ENCODE results near the gene METTL3. TPM values are rescaled to one million over a fixed set of nuclear protein-coding genes. Genes with fewer than 3 reads are reported as not detected.
"Not testable (repeated sequence)": the region's sequence is repeated elsewhere in the genome, so short reads cannot be mapped to it uniquely, and the experiment has no call there.

METTL3 gene
- total RNA-seq, 1 experiment from 2014 or later = 42.2 TPM

- CTCF ChIA-PET = interaction anchor here (0.7 to 1.9 kb wide), 3 partner anchors 23 to 101 kb away, joined by 3 to 11 read pairs (median 5); partner anchors contain the start of genes CHD8 and OR10G3
- BruUV-seq (replicated peaks) = no TSS peak
- no peak for DNase-seq
- Mint-ChIP-seq H3K27ac (ENCODE audit: unreplicated experiment) (no peak overlapping the region), H3K4me1 (ENCODE audit: low read depth, unreplicated experiment) (peaks cover 8% of the 10 kb centered on the region), H3K36me3 (ENCODE audit: insufficient read depth, unreplicated experiment) (no peaks in the 10 kb centered on the region), H3K27me3 (ENCODE audit: unreplicated experiment) (no peaks in the 10 kb centered on the region), H3K9me3 (ENCODE audit: low read depth, unreplicated experiment) (no peaks in the 10 kb centered on the region), H3K4me3 (ENCODE audit: low read depth, unreplicated experiment) (no peak overlapping the region)
- TF ChIP-seq CTCF (IDR thresholded peaks at IDR 0.05; ENCODE audit: unreplicated experiment) = no peak
- intact Hi-C loops (cut with micrococcal nuclease; ENCODE audit: unreplicated experiment) = loop anchor here (1.0 to 5.0 kb wide), 2 partner anchors 44 to 58 kb away; partner anchors contain the start of gene METTL3
These were observed 45.4 kb upstream of the METTL3 start for GRCh38 chr14:21556378-21557083.

- no peak overlapping the region for H3K4me3 Mint-ChIP-seq (ENCODE audit: low read depth, unreplicated experiment)
These were observed 42.1 kb upstream of the METTL3 start for GRCh38 chr14:21553266-21553665.

DNA sequence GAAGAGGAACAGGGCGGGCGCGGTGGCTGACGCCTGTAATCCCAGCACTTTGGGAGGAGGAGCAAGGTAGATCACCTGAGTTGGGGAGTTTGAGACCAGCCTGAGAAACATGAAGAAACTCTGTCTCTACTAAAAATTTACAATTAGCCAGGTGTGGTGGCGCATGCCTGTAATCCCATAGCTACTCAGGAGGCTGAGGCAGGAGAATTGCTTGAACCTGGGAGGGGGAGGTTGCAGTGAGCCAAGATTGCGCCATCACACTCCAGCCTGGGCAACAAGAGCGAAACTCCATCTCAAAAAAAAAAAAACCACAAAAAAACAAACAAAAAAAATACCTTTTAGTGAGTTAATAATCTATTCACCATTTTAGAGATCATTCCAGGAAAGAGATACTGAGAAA is 33.4 kb upstream of the METTL3 start:
- BruUV-seq (replicated peaks); CTCF ChIA-PET; H3K9me3 Mint-ChIP-seq (ENCODE audit: low read depth, unreplicated experiment); intact Hi-C loops (cut with micrococcal nuclease; ENCODE audit: unreplicated experiment); H3K27me3 Mint-ChIP-seq (ENCODE audit: unreplicated experiment); DNase-seq; H3K36me3 Mint-ChIP-seq (ENCODE audit: insufficient read depth, unreplicated experiment); H3K4me3 Mint-ChIP-seq (ENCODE audit: low read depth, unreplicated experiment); H3K27ac Mint-ChIP-seq (ENCODE audit: unreplicated experiment): not testable (repeated sequence)
- H3K4me1 Mint-ChIP-seq (ENCODE audit: low read depth, unreplicated experiment) = peaks cover 12% of the 10 kb centered on the region

More at GRCh38 chr14:21553266-21553665, 42.1 kb upstream of the METTL3 start:
- intact Hi-C loops (cut with micrococcal nuclease; ENCODE audit: unreplicated experiment) = no loop called here
- TF ChIP-seq CTCF (IDR thresholded peaks at IDR 0.05; ENCODE audit: unreplicated experiment) = no peak
- H3K36me3 Mint-ChIP-seq (ENCODE audit: insufficient read depth, unreplicated experiment) = no peaks in the 10 kb centered on the region
- H3K27me3 Mint-ChIP-seq (ENCODE audit: unreplicated experiment) = no peaks in the 10 kb centered on the region
- peaks cover 8% of the 10 kb centered on the region for H3K4me1 Mint-ChIP-seq (ENCODE audit: low read depth, unreplicated experiment)
- CTCF ChIA-PET = no interaction called here
- no peak overlapping the region for H3K27ac Mint-ChIP-seq (ENCODE audit: unreplicated experiment)
- no TSS peak for BruUV-seq (replicated peaks)
- no peak for DNase-seq
- H3K9me3 Mint-ChIP-seq (ENCODE audit: low read depth, unreplicated experiment) = no peaks in the 10 kb centered on the region

GRCh38 chr14:21543963-21544362 is 32.8 kb upstream of the METTL3 start:
- Mint-ChIP-seq H3K27me3 (ENCODE audit: unreplicated experiment) (peaks cover 11% of the 10 kb centered on the region), H3K9me3 (ENCODE audit: low read depth, unreplicated experiment) (no peaks in the 10 kb centered on the region), H3K4me3 (ENCODE audit: low read depth, unreplicated experiment) (no peak overlapping the region), H3K27ac (ENCODE audit: unreplicated experiment) (no peak overlapping the region), H3K4me1 (ENCODE audit: low read depth, unreplicated experiment) (peaks cover 12% of the 10 kb centered on the region), H3K36me3 (ENCODE audit: insufficient read depth, unreplicated experiment) (no peaks in the 10 kb centered on the region)
- DNase-seq = no peak
- CTCF ChIA-PET = no interaction called here
- no TSS peak for BruUV-seq (replicated peaks)
- intact Hi-C loops (cut with micrococcal nuclease; ENCODE audit: unreplicated experiment) = no loop called here
- TF ChIP-seq CTCF (IDR thresholded peaks at IDR 0.05; ENCODE audit: unreplicated experiment) = no peak

DNA sequence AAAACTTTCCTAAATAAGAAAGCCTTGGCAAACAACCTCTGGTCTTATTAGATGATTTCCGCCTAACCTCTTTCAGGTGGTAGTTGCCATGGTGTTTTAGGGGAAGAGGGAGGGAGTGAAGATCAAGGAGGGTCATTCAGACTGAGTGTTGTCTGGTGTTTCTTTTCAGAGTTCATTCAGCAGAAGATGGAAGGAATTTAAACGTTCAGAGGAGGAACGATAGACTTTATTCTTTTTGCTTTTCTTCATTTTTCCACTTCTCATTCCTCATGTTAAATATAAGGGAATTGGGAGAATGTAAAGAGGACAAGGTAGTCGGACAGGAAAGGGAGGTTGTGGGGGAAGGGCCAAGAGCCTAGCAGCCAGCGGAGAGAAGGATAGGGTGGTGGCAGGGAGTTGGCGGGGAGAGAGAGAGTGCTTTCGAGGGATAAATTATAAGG is 32.4 kb upstream of the METTL3 start:
- Mint-ChIP-seq H3K4me1 (ENCODE audit: low read depth, unreplicated experiment) (peaks cover 12% of the 10 kb centered on the region), H3K9me3 (ENCODE audit: low read depth, unreplicated experiment) (no peaks in the 10 kb centered on the region), H3K27me3 (ENCODE audit: unreplicated experiment) (peaks cover 15% of the 10 kb centered on the region), H3K27ac (ENCODE audit: unreplicated experiment) (no peak overlapping the region), H3K36me3 (ENCODE audit: insufficient read depth, unreplicated experiment) (no peaks in the 10 kb centered on the region), H3K4me3 (ENCODE audit: low read depth, unreplicated experiment) (no peak overlapping the region)
- no TSS peak for BruUV-seq (replicated peaks)
- intact Hi-C loops (cut with micrococcal nuclease; ENCODE audit: unreplicated experiment) = no loop called here
- CTCF ChIA-PET = no interaction called here
- TF ChIP-seq CTCF (IDR thresholded peaks at IDR 0.05; ENCODE audit: unreplicated experiment) = no peak
- no peak for DNase-seq

Measured in Calu3 (cell line).